A549 treated with AZD2906 at 1 μM for 4 hours (cell line): Measurements from ENCODE around the gene SLC38A1. TPM values are rescaled to one million over a fixed set of nuclear protein-coding genes. Genes with fewer than 3 reads are reported as not detected.

ENCODE experiments used
- total RNA-seq: library from RNA; stranded (reverse); fragments of 200-300 nt; extraction: Qiagen RNA extraction; gene quantifications from 5 replicates; pipeline ENCODE4 v1.2.3, GENCODE V29; 2022

Gene SLC38A1
- 69.0 to 94.5 TPM (median 78.1 TPM) in 5 replicates for total RNA-seq

GRCh38 chr12:46268583-46269428 is at the start of gene SLC38A1:
SLC38A1 (minus strand) TSS chr12:46269043; CDS start chr12:46239800, 29,243 bp downstream.

Other genes with a start within 250 kb of the SLC38A1 start
- gene SLC38A2, start 103.7 kb upstream of the SLC38A1 start, total RNA-seq = 110 to 141 TPM (median 127 TPM) in 5 replicates